Measurements from ENCODE around the gene DAPL1. TPM values are rescaled to one million over a fixed set of nuclear protein-coding genes. Genes with fewer than 3 reads are reported as not detected.
A peak's percentile ranks its signal among the peaks of the same experiment; 100 is the strongest.

The DAPL1 gene, protein sequence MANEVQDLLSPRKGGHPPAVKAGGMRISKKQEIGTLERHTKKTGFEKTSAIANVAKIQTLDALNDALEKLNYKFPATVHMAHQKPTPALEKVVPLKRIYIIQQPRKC
- total RNA-seq (not detected), total RNA-seq (0 to 0.07 (median 0) reads per million in 172 experiments)
- not detected for polyA plus RNA-seq (2013, experiment 1 of 2)
- not detected for polyA plus RNA-seq (2013, experiment 2 of 2)

DNA sequence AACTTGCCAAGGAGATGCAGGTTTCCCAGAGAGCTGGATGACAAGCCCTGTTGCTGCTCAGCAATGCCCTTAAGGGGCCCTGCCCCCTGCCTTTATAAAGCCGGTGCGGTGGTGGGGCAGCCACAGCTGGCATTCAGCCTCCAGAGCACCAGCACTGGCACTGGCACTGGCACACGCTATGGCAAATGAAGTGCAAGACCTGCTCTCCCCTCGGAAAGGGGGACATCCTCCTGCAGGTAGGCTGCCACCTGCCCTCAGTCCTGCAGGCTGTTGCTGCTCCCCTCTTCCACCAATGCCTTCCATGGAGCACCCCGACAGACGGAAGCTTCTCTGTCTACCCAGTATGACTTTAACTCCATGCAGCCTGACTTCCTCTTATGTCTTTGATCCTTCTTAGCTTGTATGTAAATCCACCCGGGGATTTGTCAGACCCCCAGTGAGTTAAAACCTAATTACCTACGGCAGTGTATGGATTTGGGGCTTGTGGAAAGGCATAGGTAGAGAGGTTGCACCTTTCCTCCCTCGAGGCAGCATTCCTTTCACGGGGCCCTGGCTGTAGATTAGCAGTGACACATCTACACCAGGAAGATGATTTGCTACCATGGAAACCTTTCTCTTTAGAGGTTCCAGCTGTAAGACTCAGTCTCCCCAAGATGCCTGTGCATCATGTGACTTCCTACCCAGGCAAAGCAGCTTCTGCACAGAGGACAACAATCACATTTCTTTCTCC lies at the start of gene DAPL1:
DAPL1 (plus strand) TSS at position 123 of the 730 bp plus-strand sequence; CDS start at position 179, 56 bp downstream.
- Histone ChIP-seq H3K9me3 (ENCODE audit: control insufficient read depth in 1 of 2, insufficient read depth in 1 of 2, low read length in 2 of 2) (no peaks in the 10 kb centered on the region), H3K27me3 (ENCODE audit: control insufficient read depth in 1 of 2, insufficient read depth in 2 of 2, low read length in 2 of 2) (peaks cover 6 to 8% of the 10 kb centered on the region in 2 experiments), H3K36me3 (ENCODE audit: insufficient read depth, low read length) (no peaks in the 10 kb centered on the region), H3K27ac (ENCODE audit: low read depth in 1 of 2, low read length in 2 of 2) (no peak within 1 kb of the TSS), H3K4me1 (ENCODE audit: insufficient read depth, low read length) (no peaks in the 10 kb centered on the region), H3K4me3 (ENCODE audit: low read length) (no peak within 1 kb of the TSS)
- Mint-ChIP-seq H3K4me3 (no peak within 1 kb of the TSS), H3K36me3 (ENCODE audit: low read depth) (no peaks in the 10 kb centered on the region), H3K4me1 (ENCODE audit: low read depth) (no peaks in the 10 kb centered on the region), H3K27ac (no peak within 1 kb of the TSS), H3K27me3 (peaks cover 28% of the 10 kb centered on the region), H3K9me3 (no peaks in the 10 kb centered on the region)
- TF ChIP-seq, protein P1, sequence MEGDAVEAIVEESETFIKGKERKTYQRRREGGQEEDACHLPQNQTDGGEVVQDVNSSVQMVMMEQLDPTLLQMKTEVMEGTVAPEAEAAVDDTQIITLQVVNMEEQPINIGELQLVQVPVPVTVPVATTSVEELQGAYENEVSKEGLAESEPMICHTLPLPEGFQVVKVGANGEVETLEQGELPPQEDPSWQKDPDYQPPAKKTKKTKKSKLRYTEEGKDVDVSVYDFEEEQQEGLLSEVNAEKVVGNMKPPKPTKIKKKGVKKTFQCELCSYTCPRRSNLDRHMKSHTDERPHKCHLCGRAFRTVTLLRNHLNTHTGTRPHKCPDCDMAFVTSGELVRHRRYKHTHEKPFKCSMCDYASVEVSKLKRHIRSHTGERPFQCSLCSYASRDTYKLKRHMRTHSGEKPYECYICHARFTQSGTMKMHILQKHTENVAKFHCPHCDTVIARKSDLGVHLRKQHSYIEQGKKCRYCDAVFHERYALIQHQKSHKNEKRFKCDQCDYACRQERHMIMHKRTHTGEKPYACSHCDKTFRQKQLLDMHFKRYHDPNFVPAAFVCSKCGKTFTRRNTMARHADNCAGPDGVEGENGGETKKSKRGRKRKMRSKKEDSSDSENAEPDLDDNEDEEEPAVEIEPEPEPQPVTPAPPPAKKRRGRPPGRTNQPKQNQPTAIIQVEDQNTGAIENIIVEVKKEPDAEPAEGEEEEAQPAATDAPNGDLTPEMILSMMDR (IDR thresholded peaks at IDR 0.05), result no peak
- DNase-seq (no peak), ATAC-seq (ENCODE audit: poor library complexity) (no peak)
- ChIA-PET CTCF (no interaction called here), POLR2A (no interaction called here)
- intact Hi-C loops (cut with DNase I, micrococcal nuclease), result no loop called here

DNA sequence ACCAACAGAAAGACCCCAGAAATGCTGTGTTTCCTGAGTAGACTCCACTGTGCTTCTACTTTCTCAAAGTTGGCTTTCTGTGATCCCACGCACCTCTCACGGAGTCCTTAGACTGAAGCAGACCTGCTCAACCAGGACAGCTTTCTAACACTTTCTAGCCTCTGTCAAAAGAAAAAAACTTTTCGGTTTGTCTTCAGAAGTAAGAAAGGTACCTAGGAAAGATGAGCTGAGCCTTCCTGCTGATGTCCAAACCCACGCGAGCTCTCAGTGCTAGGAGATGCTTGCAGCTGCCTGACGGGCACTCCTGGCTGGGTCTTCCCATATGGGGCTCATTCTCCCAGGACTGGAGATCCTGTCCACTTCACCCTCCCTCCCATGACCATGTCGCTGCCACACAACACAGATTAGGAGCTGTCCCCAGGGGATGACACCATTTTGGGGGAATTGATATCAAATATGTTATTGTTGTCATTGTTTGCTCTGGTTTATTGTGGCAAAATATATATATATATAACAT lies 49.2 kb upstream of the DAPL1 start:
- no peak overlapping the region for H3K27ac ChIP-seq (ENCODE audit: low read depth in 1 of 2, low read length in 2 of 2)
- H3K9me3 Mint-ChIP-seq, result no peaks in the 10 kb centered on the region
- ATAC-seq (ENCODE audit: poor library complexity) (no peak), DNase-seq (no peak)
- no peaks in the 10 kb centered on the region for H3K36me3 Mint-ChIP-seq (ENCODE audit: low read depth)
- no peaks in the 10 kb centered on the region for H3K4me1 Mint-ChIP-seq (ENCODE audit: low read depth)
- POLR2A ChIA-PET, result interaction anchor here (1.0 kb wide), 2 partner anchors 722 to 1444 kb away, joined by 3 read pairs; no protein-coding TSS in a partner anchor
- H3K9me3 ChIP-seq (ENCODE audit: control insufficient read depth in 1 of 2, insufficient read depth in 1 of 2, low read length in 2 of 2), result no peaks in the 10 kb centered on the region
- H3K27me3 Mint-ChIP-seq, result peaks cover 51% of the 10 kb centered on the region
- intact Hi-C loops (cut with DNase I, micrococcal nuclease), result loop anchor here (2.0 to 10.0 kb wide), 3 partner anchors 721 to 1444 kb away; no protein-coding TSS in a partner anchor
- no peak overlapping the region for H3K27ac Mint-ChIP-seq
- H3K36me3 ChIP-seq (ENCODE audit: insufficient read depth, low read length), result no peaks in the 10 kb centered on the region
- CTCF ChIA-PET, result interaction anchor here (1.8 to 2.4 kb wide), 3 partner anchors 9 to 722 kb away, joined by 4 to 19 read pairs (median 7); no protein-coding TSS in a partner anchor
- no peak overlapping the region for H3K4me3 ChIP-seq (ENCODE audit: low read length)
- TF ChIP-seq, protein P1 (IDR thresholded peaks at IDR 0.05), result peak; percentile 42
- no peak overlapping the region for H3K4me3 Mint-ChIP-seq
- peaks cover 14 to 20% of the 10 kb centered on the region in 2 experiments for H3K27me3 ChIP-seq (ENCODE audit: control insufficient read depth in 1 of 2, insufficient read depth in 2 of 2, low read length in 2 of 2)
- no peaks in the 10 kb centered on the region for H3K4me1 ChIP-seq (ENCODE audit: insufficient read depth, low read length)

DNA sequence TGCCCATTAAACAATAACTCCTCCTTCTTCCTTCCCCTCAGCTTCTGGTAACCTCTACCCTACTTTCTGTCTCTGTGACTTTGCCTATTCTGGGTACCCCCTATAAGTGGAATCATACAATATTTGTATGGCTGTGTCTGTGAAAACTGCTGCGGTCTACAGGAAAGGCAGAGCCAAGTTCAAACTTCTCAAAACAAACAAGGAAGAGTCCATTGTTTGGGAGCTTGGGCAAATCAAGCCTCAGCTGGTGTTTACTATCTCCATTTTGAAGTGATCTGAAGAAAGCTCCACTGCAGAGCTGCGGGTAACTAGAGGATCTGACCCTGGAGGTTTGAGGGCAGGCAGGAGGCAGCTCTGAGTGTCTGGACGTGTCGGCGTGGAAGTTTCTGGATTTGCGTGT lies 48.6 kb upstream of the DAPL1 start:
- H3K4me1 Mint-ChIP-seq (ENCODE audit: low read depth), result no peaks in the 10 kb centered on the region
- ChIA-PET CTCF (interaction anchor here (1.8 to 2.4 kb wide), 3 partner anchors 8 to 723 kb away, joined by 4 to 19 read pairs (median 7); no protein-coding TSS in a partner anchor), POLR2A (no interaction called here)
- no peaks in the 10 kb centered on the region for H3K36me3 ChIP-seq (ENCODE audit: insufficient read depth, low read length)
- TF ChIP-seq, protein P1 (IDR thresholded peaks at IDR 0.05), result no peak
- ATAC-seq (ENCODE audit: poor library complexity) (no peak), DNase-seq (no peak)
- H3K4me3 Mint-ChIP-seq, result no peak overlapping the region
- no peak overlapping the region for H3K27ac ChIP-seq (ENCODE audit: low read depth in 1 of 2, low read length in 2 of 2)
- H3K4me1 ChIP-seq (ENCODE audit: insufficient read depth, low read length), result no peaks in the 10 kb centered on the region
- no peaks in the 10 kb centered on the region for H3K36me3 Mint-ChIP-seq (ENCODE audit: low read depth)
- no peak overlapping the region for H3K4me3 ChIP-seq (ENCODE audit: low read length)
- intact Hi-C loops (cut with DNase I, micrococcal nuclease), result loop anchor here (5.0 to 10.0 kb wide), 2 partner anchors 1242 to 1444 kb away; no protein-coding TSS in a partner anchor
- H3K27me3 Mint-ChIP-seq, result peaks cover 56% of the 10 kb centered on the region
- no peaks in the 10 kb centered on the region for H3K9me3 ChIP-seq (ENCODE audit: control insufficient read depth in 1 of 2, insufficient read depth in 1 of 2, low read length in 2 of 2)
- no peaks in the 10 kb centered on the region for H3K9me3 Mint-ChIP-seq
- no peak overlapping the region for H3K27ac Mint-ChIP-seq
- peaks cover 14 to 20% of the 10 kb centered on the region in 2 experiments for H3K27me3 ChIP-seq (ENCODE audit: control insufficient read depth in 1 of 2, insufficient read depth in 2 of 2, low read length in 2 of 2)
